Kidney glomerular epithelial cell (primary cell): ENCODE data around the gene AP2A2.

ENCODE experiments used
- DNase-seq: peaks from one replicate; lab custom pipeline; 2025; lab: John Stamatoyannopoulos, UW

The AP2A2 gene

DNA sequence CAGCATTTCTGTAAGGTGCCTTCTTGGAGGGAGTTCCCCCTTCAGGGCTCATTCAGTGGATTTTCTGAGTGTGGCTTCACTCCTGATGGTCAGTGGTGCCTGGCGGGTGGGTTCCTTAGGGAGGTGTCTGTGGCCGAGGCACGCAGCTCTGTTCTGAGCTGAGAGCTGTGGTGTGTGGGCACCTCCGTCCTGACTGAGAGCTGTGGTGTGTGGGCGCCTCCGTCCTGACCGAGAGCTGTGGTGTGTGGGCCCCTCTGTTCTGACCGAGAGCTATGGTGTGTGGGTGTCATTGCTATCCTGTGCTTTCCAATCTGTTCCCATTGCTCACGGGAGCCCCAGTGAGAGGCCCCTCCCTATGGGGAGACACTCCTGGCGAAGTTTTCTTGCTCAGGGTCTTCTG lies 71.0 kb downstream of the AP2A2 start:
- DNase-seq, result no peak

DNA sequence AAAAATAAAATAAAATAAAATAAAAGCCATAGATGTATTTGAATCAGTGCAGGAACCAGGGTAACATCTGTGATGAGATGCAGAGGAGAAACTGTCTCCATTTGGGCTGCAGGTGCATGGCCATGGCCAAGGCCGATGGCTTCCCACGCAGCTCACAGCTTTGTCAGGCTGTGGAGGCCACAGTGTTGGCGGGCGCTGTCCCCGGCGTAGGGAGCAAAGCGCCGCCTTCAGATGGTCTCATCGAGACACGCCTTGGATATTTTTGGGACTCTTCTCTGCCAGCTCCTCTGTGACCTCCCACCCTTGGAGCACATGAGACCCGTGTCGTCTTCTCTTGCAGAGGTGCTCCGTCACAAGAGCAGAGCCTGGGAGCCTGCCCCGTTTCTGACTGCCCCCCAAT lies 72.2 kb downstream of the AP2A2 start:
- no peak for DNase-seq

DNA sequence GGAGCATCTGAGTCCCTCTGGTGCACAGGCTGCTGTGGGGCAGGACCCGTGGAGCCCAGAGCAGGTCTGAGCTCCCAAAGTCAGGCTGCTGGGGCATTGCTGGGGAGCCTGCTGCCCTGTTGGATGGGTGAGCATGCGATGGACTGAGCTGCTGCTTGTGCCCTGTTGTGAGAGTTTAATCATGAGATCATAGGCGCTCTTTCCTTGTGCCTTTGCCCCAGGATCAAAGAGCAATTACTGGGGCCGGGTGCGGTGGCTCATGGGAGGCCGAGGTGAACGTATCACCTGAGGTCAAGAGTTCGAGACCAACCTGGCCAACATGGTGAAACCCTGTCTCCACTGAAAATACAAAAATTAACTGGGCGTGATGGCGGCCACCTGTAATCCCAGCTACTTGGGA lies 73.3 kb downstream of the AP2A2 start:
- DNase-seq, result no peak

DNA sequence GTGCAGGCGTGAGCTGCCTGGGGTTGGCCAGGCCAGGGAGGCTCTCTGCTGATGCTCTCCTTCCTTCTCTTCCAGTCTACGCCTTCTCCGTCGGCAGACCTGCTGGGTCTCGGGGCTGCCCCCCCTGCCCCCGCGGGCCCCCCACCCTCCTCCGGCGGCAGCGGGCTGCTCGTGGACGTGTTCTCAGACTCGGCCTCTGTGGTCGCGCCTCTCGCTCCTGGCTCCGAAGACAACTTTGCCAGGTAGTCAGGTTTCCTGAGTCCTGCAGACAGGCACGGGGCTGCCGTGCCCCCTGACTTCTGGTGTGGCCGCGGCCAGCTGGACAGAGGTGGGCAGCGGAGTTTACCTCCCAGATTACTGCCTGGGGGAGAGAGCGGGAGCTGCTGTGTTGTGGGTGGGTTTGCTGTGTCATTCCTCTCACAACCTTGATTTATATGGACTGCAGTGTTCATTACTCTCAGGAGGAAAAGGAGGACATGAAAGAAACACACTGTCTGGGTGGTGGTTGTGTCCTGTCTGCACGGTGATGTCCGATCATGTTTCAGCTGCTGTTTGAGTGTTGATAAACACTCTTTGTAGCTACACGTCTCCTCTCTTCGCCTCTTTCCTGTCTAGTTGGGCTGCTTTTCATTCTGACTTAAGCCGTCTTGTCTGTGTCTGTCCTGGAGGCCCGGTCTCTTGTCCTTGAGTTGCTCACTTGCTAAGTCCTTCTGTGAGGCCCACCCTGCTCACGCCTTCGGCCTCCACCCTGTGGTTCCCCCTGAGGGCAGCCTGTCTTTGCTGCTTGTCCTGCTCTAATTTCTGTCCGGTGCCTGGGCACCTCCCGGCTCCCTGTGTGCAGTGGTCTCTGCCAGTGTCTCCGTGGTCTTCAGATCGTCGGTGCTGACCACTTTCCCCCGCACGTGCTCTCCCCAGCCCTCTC lies 74.9 kb downstream of the AP2A2 start:
- no peak for DNase-seq

DNA sequence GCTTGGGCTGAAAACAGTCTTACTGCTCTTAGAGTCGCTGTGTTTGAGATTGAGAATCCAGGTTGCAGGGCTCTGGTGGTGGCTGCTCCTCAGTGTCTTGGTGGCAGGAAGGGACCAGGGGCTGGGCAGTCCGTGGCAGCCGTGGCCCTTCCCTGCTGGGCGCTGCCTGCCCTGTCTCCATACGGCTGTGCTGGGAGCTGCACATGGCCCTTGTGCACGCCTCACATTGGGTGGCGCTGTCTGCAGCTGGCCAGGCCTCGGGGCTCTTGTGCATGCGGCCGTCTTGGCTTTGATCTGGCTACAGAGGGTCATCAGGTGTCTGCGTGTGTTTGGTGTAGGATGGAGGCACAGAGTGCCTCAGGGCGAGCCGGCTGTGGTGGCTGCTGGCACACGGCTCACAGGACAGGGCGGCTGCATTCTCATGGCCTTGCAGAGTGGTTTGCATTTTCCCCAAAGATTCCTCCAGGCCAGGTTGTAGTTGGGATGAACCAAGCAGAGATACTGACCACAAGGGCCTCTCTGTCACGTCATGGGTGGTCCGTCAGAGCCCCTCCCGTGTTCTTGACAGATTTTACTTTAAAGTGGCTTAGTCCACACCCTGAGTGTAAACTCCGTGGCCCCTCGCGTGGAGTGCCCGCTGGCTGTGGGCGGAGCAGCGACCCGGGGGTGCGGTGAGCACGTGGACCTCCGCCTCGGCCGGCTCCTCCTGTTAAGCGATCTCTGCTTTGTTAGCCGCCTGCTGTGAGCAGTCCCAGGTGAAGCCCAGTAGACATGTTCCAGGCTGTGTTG lies 76.1 kb downstream of the AP2A2 start:
- no peak for DNase-seq

DNA sequence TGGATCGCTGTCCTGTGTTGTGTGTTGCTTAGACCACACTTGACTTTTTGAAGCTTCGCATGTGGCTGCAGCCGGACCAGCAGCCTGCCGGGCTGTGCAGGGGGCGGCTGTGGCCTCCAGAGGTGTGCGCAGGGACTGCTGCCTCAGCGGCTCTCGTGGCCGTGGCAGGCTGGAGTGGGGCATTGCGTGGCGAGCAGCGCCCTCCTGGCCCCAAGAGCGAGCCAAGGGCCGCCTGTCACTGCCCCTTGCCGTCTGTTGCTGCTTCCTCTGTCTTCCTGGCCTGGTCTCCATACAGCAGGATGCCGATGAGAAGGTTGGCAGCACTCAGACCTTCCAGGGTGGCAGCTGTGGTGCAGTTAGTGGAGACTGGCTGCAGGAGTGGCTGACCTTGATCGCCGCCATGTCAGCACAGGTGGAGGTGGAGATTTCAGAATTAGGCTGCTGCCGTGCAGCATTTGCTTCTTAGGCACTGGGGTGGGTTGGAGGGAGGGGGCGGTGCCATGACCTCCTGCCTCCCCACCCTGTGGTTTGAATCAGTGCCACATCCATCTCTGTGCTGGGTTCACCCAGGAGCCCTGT lies 76.8 kb downstream of the AP2A2 start:
- no peak for DNase-seq

DNA sequence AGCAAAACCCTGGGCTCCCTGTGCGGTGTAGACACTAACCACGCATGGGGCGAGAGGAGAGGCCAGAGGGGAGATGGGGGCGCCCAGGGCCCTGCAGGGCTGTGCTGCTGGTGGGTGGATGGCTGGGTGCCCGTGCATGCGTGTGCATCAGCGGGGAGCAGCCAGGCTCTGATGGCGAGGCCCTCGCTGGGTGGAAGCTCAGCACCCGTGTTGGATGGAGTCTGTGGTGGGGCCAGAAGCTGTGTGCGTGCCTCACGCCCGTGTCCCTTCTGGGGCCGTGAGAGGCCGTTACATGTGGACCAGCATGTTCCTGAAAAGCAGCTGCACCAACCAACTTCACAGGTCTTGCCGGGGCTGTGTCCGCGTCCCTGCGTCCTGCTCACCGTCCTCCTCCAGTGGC lies 77.5 kb downstream of the AP2A2 start:
- no peak for DNase-seq

DNA sequence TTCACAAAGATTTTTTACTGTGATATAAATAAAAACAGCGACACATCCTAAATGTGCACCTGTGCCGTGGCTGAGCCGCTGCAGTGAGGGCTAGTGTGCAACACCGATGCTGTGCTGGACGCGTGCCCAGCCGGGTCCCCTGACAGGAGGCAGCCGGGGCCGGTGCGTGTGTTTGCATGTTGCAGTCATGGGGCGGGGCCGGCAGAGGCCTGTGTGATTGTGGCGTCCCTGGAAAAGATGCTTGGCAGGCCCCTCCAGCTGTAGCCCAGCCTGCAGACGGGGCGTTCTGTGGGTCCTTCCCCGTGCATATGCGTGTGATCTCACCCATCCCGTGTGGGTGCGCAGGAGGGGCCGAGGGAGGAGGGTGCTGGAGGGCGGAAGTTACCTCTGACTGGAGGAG lies 80.3 kb downstream of the AP2A2 start:
- no peak for DNase-seq

DNA sequence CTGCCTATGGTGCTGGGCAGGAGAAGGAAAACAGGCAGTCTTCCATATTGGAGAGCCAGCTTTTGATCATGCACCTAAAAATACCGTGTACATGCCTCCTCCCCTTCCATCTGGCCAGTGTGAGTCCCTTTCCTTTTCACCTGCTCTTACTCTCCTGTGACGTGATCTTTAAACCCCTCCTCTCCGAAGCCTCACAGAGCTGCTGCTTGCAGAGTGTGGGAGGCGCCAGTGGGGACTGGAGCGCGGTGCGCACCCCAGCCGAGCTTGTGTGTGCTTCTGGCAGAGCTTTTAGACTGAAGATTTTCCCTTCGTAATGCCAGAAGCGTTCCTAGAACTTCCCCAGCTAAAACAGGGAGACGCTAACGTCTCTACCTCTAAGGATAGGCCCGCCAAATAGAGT lies 81.1 kb downstream of the AP2A2 start:
- DNase-seq, result no peak

DNA sequence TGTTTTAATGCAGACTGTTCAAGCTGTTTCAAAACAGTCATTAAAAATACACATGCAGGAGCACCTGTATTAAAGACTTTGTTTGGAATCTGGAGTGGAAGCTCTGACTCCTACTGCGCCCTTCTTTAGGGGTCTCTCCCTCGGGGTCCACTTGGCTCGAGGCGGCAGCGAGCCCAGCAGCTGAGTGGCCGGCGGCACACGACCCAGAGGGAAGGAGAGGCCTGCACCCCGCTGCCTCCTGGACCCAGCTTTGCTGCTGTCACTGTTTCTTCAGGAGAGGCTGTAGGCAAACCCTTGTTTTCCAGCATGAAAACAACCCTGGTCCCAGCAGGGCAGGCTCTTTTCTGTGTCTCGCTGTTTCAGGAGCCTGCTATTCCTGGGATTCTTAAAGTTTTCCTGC lies 81.6 kb downstream of the AP2A2 start:
- DNase-seq, result no peak

DNA sequence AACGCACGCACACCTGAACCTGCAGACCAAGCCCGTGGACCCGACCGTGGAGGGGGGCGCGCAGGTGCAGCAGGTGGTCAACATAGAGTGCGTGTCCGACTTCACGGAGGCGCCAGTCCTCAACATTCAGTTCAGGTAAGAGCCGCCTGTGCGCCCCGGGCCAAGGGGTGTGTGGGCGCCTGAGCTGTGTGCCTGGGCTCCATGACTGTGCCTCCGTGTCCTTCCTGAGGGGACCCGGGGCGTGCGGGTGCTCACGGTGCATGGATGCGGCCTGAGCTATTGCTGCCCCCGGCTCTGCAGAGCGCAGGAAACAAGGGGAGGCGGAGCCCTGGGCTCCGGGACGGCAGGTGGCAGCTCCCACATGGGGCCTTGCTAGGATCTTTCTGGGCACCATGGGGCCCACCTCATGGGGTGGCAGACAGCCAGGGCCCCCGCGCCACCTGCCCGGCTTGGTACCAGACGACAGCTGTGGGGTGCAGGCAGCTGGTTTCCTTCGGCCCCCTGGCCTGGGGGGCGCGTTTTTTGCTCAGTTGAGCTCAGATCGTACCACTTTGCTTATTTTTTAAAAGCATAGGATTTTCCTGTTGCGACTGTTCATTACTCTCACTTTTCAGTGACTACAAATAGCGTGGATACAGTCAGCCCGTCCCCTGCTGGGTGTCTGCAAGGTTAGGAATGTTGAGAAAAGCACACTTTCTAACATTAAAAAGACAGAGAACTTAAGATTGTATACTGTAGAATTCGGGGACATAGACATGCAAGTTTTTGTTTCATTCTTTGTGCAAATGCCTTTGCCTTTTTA lies 82.5 kb downstream of the AP2A2 start:
- DNase-seq, result no peak

DNA sequence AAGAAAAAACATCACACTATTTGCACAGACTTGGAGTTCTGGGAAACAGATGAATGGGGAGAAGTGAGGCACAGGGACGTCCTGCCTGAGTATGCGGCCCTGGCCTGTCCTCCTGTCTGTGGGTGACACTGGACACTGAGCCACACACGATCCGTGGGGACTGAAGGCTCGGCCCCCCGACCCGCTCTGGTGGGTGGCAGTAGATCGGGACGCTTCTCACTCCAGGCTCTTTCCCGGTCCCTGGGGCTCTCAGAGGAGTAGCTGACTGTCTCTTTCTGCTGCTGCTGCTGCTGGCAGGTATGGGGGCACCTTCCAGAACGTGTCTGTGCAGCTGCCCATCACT lies 83.1 kb downstream of the AP2A2 start:
- DNase-seq, result no peak

DNA sequence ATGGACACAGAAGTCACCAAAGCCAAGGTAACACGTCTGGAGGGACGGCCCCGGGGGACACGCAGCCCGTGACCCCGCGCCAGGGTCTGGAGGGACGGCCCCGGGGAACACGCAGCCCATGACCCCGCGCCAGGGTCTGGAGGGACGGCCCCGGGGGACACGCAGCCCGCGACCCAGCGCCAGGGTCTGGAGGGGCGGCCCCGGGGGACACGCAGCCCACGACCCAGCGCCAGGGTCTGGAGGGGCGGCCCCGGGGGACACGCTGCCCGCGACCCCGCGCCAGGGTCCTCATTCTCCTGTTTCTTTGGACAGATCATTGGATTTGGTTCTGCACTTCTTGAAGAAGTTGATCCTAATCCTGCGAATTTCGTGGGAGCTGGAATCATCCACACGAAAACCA lies 83.7 kb downstream of the AP2A2 start:
- DNase-seq, result no peak

DNA sequence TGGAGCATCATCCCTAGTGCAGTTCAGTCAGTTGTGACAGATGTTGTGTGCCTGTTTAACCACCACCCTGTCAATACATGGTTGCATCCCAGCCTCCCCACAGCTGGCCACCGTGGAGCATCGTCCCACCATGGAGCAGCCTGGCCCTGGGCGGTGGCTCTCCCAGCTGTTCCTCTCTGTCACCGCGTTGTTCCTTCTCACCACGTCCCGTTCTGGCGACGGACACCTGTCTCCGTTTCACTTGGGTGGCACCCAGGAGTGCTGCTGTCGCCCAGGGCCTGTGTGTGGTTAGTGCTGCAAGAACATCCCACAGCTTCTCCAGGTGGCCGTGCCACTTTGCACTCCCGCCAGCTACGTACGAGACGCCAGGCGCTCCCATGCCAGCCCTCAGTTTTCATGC lies 84.3 kb downstream of the AP2A2 start:
- DNase-seq, result no peak

DNA sequence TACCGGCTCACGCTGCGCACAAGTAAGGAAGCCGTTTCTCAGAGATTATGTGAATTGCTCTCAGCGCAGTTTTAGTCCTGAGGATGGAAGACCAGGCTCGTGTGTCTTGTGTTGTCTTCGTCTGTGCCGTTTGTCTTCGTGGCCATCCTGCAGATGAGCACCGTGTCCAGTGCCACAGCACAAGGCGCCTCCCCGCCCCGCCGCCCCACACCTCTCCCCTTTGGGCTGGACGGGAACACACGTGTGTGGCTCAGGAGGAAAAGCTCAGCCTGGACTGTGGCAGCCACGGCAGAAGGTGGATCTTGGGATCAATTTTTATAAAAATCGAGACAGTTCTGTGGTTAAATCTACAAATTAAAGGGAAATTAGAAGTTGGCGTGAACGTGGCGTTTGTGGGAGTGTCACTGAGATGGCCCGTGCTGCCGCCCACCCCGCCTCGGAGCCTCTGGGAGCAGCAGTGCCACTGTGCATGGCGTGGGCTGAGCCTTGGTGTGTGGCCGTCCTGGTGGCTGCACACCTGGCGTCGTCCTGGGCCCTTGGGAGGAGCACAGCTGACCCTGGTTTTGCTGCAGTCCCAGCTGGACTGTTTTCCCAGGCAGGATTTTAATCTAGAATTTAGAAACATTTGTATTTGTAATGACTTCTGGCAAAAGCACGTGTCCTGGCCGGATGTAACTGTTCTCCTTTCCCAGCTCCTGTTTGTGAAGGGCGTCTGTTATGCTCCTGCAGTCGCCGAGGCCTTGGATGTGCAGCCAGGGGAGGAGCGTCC lies 85.1 kb downstream of the AP2A2 start:
- no peak for DNase-seq

DNA sequence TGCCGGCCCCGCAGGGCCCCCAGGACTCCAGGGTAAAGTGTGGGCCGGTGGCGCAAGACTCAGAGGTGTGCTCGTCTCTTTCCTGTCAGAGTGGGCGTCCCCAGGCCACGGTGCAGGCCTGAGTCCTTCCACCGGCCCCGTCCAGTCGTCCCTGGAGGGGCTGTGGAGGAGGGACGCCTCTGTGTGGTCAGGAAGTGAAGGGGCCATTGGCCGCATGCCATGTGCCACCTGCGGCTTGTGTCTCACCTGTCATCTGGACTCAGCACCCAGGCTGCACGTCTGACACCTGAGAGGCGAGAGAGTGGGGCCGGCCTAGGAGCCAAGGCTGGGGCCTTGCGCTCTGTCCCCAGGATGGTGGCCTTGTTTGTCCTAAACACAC lies 85.6 kb downstream of the AP2A2 start:
- no peak for DNase-seq

DNA sequence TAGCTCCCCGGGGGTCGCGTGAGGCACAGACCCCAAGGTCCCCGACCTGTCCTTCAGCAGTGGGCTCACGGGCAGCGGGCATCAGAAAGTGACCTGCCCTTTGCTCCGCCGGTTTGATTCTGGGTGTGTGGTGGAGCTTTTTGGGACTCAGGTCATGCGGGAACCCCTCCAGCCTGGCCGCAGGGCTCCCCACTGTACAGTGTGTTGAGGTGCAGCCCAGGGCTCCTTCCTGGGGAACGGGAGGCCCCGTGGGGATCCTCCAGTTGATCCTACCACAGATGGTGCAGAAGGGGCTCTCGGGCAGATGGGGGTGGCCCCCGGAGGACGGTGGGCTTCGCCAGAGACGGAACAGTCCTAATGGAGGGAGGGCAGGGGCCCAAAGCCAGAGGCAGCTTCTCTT lies 86.6 kb downstream of the AP2A2 start:
- no peak for DNase-seq

DNA sequence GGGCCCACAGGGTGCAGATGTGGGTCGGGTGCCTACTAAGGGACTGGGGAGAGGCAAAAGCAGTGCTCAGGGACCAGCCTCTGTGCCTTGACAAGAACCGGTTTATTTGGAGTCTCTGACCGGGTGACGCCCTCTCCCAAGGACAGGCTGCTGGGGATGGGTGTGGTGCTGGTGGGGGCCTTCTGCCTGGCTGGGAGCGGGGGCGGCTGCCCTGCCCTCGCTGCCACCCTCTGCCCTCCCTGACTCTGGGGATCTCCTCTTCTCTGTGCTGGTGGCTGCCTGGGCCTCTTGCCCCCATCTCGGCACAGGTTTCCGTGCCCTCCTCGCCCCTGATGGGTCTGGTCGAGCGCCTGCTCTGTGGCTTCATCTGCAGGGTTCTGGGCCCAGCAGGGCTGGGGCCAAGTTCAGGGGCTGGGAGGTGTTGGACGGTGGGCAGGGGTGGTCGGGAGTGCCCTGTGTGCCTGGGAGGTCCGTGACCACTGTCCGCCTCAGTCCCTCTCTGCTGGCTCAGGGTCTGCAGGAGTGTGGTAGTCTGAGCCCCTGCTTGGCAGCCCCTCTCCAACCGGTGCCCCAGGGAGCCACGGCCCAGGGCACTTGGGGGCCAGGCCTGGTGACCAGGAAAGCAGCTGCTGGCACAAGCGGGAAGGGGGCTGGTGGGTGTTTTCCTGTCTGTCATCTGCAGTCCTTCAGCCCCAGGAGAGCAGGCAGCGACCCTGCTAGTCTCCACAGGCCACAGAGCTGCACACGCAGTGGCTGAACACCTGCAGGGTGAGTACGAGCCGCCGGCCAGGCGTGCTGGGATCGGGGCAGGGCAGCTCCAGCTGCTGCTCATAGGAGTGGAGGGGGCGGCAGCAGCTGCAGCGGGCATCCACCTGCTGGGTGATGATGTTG lies 87.3 kb downstream of the AP2A2 start:
- DNase-seq, result no peak

DNA sequence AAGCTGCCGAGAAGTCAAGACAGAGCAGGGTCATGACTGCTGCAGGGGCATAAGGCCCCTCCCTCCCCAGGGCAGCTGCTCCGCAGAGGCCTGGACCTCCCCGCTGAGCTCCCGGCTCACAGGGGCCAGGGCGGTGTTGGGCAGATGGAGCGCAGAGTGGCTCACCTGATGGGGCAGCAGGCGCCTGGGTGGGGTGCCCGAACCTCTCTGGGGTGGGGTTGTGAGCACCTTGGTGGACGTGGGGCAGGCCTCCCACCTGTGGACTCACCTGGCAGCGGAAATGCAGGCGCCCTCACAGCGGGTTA lies 87.9 kb downstream of the AP2A2 start:
- no peak for DNase-seq

DNA sequence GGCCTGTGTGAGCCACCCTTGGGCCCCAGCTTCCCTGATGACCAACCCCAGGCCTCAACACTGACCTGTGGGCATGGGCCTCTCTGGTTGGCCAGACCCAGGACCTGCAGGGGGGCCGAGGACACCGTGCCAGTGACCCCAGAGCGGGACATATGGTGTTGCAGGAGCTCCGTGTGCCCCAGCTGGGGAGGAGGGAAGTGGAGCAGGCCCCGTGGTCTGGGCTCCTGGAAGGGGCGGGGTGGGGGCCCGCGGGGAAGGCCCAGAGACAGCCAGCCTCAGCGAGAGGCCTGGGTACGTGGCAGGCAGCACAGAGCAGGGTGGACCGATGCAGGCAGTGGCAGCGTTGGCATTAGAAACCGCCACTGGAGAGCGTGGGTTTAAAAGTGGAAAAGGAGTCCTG lies 88.6 kb downstream of the AP2A2 start:
- no peak for DNase-seq

DNA sequence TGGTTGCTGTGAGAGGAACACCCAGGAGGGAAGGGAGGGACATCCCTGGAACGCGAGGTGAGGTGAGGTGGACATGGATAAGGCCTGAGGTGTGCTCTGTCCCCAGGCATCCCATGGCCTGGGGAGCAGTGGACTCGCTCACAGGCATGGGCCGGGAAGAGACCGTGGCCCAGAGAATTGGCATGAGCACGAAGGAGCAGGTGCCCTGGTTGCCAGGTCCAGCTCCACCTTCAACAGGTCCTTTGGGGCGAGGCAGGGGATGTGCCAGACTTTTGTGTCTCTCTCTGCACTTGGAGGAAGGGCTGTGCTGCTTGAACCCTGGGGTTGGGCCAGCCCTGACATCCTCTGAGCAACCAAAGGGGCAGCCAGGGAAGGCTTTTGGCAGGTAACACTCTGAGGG lies 89.4 kb downstream of the AP2A2 start:
- DNase-seq, result no peak
